Measurements from ENCODE around the gene PPP2R2C. TPM values are rescaled to one million over a fixed set of nuclear protein-coding genes. Genes with fewer than 3 reads are reported as not detected.

The PPP2R2C gene
- total and polyA plus RNA-seq, 9 of the 15 experiments (the other 6 are each of a cell fraction or from before 2014, with no cell fraction given), result 0.04 to 0.06 TPM; not detected in 7

- in situ Hi-C loops (cut with MboI), result no loop called here
- Histone ChIP-seq H2AFZ (ENCODE audit: low read depth, low read length) (no peak overlapping the region), H3K27me3 (ENCODE audit: control insufficient read depth in 2 of 2, insufficient read depth in 2 of 2, low read length in 2 of 2) (peaks cover 3 to 30% of the 10 kb centered on the region in 2 experiments; a peak in 4 of 5 replicates), H3K4me1 (replicated peaks in 1 of 2; ENCODE audit: control insufficient read depth in 2 of 2, insufficient read depth in 2 of 2, low read length in 2 of 2) (peaks cover 0 to 8% of the 10 kb centered on the region in 2 experiments; a peak in 2 of 5 replicates), H3K36me3 (ENCODE audit: control insufficient read depth, insufficient read depth, low read length) (no peaks in the 10 kb centered on the region), H3K9me1 (ENCODE audit: control insufficient read depth, insufficient read depth, low read length) (no peaks in the 10 kb centered on the region), H3K4me2 (ENCODE audit: insufficient read depth, low read length) (no peak overlapping the region), H3K9me3 (replicated peaks; ENCODE audit: control insufficient read depth, insufficient read depth, low read depth, low read length) (no peaks in the 10 kb centered on the region), H3K4me3 (no peak overlapping the region), H4K20me1 (replicated peaks; ENCODE audit: control insufficient read depth, insufficient read depth, low read length) (no peaks in the 10 kb centered on the region; the same call in 1 of the 2 replicates), H3K79me2 (ENCODE audit: control insufficient read depth, insufficient read depth, low read length) (no peaks in the 10 kb centered on the region), H3K27ac (ENCODE audit: extremely low read depth, low read depth, low read length) (no peak overlapping the region), H3K9ac (ENCODE audit: insufficient read depth in 1 of 2, low read depth in 2 of 2, low read length in 2 of 2) (no peak overlapping the region)
- TF ChIP-seq DIDO1 (tag; IDR thresholded peaks at IDR 0.05; ENCODE audit: low read depth), result no peak
- no peak for TF ChIP-seq GTF2A2 (tag; IDR thresholded peaks at IDR 0.05)
- no peak for TF ChIP-seq SAFB2 (IDR thresholded peaks at IDR 0.05; ENCODE audit: borderline replicate concordance, low read depth, low read length, severe bottlenecking)
- no peak for TF ChIP-seq NUFIP1 (IDR thresholded peaks at IDR 0.05; ENCODE audit: partially characterized antibody)
- TF ChIP-seq PCBP1 (IDR thresholded peaks at IDR 0.05; ENCODE audit: low read depth, low read length, poor library complexity, severe bottlenecking), result no peak
- no peak for TF ChIP-seq TCF7L2 (IDR thresholded peaks at IDR 0.05; ENCODE audit: low read depth, low read length)
- no peak for TF ChIP-seq ZNF12 (CRISPR knock-in tag; IDR thresholded peaks at IDR 0.05)
- intact Hi-C loops (cut with micrococcal nuclease), result no loop called here
- WGBS (ENCODE audit: insufficient coverage, low coverage, missing lambda C conversion rate), result under 1% methylated on average over 11 of the region's 11 CpGs
- no peak for FAIRE-seq
- BruUV-seq (replicated peaks), result no TSS peak
- ATAC-seq, result no peak
- no peak for DNase-seq (ENCODE audit: extremely low read depth in 1 of 4, low spot score in 3 of 4)
- CTCF ChIA-PET (ENCODE audit: low intra/inter-chr PET ratio), result no interaction called here
- POLR2A ChIA-PET, result no interaction called here
These were observed 6.5 kb downstream of the PPP2R2C start for GRCh38 chr4:6465955-6466354.
